HG03097 (cell line): ENCODE data around the gene FGD3.
"Not testable (repeated sequence)": the region's sequence is repeated elsewhere in the genome, so short reads cannot be mapped to it uniquely, and the experiment has no call there.

Experiments
- ATAC-seq: cut with Tn5 transposase; IDR thresholded peaks from one replicate; pipeline ENCODE4 v1.9.1; 2021; ENCODE audit not compliant: unreplicated experiment, low FRiP score

FGD3 gene

DNA sequence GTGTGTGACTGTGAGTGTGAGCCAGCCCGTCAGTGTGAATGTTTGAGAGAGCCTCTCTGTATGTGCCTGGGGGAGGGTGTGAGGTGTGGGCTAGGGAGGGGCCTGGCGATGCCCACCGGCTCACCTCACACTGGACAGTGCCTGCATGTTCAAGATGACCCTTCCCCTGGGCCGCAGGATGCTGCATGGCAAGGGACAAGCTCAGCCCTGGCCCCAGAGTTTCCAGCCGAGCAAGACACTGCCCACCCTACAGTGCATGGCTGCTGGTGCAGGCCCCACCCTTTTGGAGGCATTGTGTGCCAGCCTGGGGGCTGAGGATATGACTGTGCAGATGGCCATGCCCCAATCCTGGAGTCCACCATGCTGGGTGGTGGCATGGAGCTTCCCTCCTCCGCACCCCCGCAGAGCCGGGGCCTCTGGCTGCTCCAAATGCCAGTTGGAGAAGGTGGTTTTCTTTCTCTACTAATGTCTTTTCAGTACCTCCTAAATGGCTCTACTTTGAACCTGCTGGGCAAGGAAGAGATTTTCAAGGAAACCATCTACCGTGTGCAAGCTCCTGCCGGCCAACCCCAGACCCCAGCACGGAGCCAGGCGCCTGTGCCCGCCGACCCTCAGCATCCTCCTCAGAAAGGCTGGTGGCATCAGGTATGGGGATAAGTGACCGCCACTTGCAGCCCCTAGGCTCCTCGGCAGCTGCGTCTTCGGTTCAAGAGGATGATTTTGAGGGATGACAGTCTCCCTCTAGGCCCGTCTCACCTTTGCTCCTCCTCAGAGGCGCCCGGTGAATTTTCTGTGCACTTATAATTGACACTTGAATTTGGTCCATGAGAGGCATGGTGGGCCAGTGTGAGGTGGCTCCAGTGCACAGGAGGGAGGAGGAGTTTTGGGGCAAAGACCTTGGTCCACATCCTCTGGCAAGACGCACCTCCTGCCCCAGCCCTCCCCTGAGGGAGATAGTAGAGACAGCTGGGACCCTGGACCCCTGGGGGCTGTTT lies 27.7 kb downstream of the FGD3 start:
- ATAC-seq, result no peak

DNA sequence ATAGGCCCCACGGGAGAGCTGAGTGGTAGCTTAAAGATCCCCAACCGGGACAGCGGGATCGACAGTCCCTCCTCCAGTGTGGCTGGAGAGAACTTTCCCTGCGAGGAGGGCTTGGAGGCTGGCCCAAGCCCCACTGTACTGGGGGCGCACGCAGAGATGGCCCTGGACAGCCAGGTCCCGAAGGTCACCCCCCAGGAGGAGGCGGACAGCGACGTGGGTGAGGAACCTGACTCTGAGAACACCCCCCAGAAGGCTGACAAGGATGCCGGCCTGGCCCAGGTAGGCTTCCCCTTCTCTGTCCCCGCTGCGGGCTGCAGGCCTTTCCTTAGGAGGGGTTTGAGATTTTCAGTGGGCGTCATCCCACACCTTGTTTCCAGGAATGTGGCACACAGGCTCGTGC lies 29.1 kb downstream of the FGD3 start:
- ATAC-seq, result no peak

DNA sequence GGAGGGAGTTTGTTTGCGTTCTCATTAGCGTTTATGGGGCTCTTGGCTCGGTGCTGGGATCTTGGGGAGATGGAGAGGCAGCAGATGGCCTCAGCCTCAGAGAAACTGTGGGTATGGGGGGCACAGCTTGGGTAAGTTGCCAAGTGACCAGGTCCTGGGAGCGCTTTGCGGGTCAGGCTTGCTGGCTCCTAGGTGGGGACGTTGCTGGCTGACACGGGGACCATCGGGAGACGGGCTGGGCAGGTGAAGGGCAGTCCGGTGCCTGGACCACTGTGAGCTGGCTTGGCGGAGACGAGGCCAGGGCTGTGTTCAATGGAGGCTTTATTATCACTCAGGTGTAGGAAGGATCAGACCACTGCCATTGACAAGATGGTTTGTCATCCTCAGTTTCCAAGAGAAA lies 30.0 kb downstream of the FGD3 start:
- ATAC-seq, result no peak

- no peak for ATAC-seq
Measured at GRCh38 chr9:92978345-92978875, 31.1 kb downstream of the FGD3 start.

GRCh38 chr9:92979283-92980056 lies 32.1 kb downstream of the FGD3 start:
- no peak for ATAC-seq

GRCh38 chr9:92980085-92980745 lies 32.9 kb downstream of the FGD3 start:
- no peak for ATAC-seq

DNA sequence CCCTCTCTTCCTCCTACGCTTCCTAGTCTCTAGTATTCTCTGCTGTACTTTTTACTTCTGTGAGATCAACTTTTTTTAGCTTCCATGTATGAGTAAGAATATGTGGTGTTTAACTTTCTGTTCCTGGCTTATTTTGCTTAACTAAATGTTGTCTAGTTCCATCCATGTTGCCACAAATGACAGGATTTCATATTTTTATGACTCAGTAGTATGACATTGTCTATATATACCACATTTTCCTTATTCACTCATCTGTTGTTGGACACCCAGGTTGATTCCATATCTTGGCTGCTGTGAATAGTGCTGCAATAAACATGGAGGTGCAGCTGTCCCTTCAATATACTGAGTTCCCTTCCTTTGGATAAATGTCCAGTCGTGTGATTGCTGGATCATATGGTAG lies 34.8 kb downstream of the FGD3 start:
- ATAC-seq, result no peak

DNA sequence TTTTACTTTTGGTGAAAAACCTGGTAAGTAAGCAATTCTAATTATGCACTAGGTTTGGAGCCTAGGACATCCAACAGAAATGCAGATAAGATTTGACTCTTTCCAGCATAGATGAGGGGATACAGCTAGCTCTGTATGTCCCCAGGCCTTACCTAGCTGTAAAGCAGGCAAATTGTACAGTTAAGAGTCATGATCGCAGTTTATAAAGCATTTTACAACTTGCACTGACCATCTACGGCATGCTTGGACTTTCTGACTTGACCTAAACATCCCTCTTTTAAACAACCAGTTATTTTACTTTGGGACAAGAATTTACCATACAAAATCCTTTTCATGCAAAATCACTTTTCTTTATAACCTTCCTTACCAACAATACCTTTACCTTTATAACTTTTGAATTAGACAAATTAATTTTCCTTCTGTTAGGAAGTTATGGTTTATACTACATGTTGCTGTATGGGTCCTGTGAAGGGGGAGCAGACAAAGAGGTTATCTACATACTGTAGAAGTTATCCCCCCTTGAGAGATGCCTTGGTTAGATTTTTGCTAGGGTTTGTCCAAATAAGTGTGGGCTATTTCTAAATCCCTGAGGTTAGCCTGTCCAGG lies 36.8 kb downstream of the FGD3 start:
- ATAC-seq, result no peak

DNA sequence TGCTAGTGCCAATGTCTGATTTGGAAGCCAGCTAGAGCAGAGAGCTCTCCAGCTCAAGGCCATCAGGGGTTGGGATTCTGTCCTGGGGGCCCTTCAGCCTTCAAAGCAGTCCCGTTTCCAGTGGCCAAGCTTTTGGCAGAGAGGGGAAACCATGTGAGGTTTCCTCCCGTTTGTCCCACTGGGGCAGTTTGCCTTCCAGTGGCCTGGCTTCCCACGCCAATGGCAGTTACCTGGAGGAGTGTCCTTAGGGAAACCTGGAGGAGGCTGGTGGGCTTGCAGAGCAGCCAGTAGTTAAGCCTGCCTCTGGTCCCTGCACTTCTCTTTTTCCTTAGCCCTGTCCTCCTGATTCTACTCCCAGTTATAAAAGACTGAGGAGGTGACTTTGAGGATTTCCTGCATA lies 37.7 kb downstream of the FGD3 start:
- no peak for ATAC-seq

- ATAC-seq, result no peak
Measured at GRCh38 chr9:92986176-92987119, 39.1 kb downstream of the FGD3 start.

- ATAC-seq, result no peak
Measured at GRCh38 chr9:92988215-92988768, 41.0 kb downstream of the FGD3 start.

GRCh38 chr9:92989561-92989960 lies 42.2 kb downstream of the FGD3 start:
- no peak for ATAC-seq

DNA sequence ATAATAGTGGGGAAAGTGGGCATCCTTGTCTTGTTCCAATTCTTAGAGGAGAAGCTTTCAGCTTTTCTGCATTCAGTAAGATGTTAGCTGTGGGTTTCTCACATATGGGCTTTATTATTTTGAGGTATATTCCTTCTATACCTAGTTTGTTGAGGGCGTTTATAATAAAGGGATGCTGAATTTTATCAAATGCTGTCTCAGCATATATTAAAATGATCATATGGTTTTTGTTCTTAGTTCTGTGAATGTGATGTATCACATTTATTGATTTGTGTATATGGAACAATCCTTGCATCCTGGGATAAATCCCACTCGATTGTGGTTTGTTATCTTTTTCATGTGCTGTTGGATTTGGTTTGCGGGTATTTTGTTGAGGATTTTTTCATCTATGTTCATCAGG lies 43.1 kb downstream of the FGD3 start:
- no peak for ATAC-seq

GRCh38 chr9:92992549-92992948 lies 45.2 kb downstream of the FGD3 start:
- ATAC-seq, result no peak

GRCh38 chr9:92998871-92999270 lies 51.5 kb downstream of the FGD3 start:
- ATAC-seq, result not testable (repeated sequence)

GRCh38 chr9:93001031-93001430 lies 53.7 kb downstream of the FGD3 start:
- ATAC-seq, result no peak

DNA sequence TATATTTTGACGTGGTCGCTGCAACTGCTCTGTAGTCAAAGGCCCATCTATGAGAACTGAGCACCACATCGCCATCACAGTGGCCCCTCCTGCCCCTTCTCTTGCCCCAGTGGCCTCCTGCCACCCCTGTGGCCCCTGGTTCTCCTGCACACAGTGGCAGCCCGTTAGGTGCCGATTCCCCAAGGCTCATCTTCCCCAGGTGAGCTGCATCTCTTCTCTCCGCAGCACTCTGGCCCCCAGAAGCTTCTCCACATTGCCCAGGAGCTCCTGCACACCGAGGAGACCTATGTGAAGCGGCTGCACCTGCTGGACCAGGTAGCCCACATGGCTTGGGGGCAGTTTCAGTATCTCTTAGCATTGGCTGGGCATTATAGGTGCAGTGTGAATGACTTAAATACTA lies 55.4 kb downstream of the FGD3 start:
- ATAC-seq, result no peak

- ATAC-seq, result no peak
Measured at GRCh38 chr9:93003552-93004407, 56.5 kb downstream of the FGD3 start.
